IPS-18a (cell line): ENCODE measurements around the gene C5orf46.
A peak's percentile ranks its signal among the peaks of the same experiment; 100 is the strongest.
"Not testable (repeated sequence)": the region's sequence is repeated elsewhere in the genome, so short reads cannot be mapped to it uniquely, and the experiment has no call there.

Source experiments
- H3K27ac ChIP-seq: one replicate; pipeline ENCODE4 v1.5.1; 2013; ENCODE audit warnings: low read length
- H3K27me3 ChIP-seq: one replicate; pipeline ENCODE4 v1.6.1; 2013; ENCODE audit warnings: mild to moderate bottlenecking, low read length; ENCODE audit not compliant: control insufficient read depth, insufficient read depth
- H3K36me3 ChIP-seq: one replicate; pipeline ENCODE4 v1.6.1; 2013; ENCODE audit warnings: low read depth, low read length; ENCODE audit not compliant: control insufficient read depth
- H3K4me1 ChIP-seq: one replicate; pipeline ENCODE4 v1.6.1; 2013; ENCODE audit warnings: low read depth, low read length; ENCODE audit not compliant: control insufficient read depth
- H3K4me3 ChIP-seq: one replicate; pipeline ENCODE4 v1.5.1; 2013; ENCODE audit warnings: low read length
- H3K9ac ChIP-seq: one replicate; pipeline ENCODE4 v1.6.1; 2013; ENCODE audit warnings: mild to moderate bottlenecking, low read length, moderate library complexity
- H3K9me3 ChIP-seq: one replicate; pipeline ENCODE4 v1.6.1; 2013; ENCODE audit warnings: low read depth, low read length; ENCODE audit not compliant: control insufficient read depth

C5orf46 gene

DNA sequence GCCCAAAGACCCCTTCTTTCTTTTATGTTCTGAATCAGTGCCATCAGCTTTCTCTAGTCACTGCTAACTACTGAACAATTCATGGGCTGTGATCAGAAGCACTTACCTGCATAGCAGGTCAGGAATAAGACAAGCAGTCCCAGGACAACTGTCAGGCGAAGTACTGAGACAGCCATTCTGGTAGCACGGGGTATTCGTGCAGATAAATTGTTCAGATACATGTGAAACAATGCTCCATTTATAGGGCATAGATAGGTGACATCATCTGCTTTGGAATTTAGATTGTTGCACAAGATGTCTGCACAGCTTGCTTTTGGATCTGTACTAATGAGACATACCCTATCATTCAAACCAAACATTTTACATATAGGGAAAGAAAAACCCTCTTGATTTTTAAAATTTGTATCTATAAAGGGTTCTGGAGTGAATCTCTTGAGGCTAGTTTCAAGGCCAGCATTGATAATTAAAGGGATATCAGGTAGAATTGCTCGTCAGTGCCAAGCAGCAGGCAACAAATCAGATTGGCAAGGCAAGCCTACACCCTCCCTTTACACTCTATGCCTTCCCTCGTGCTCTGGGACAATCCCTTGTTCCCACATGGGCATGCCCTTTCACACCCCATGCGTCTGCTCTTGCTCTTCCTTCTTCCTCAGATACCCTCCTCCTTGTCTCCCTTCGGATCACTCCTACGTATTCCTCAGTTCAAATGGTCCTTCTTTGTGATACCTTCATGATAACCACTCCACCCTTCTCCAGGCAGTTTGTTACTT is at the start of gene C5orf46:
C5orf46 (minus strand) TSS at position 213 of the 770 bp plus-strand sequence; CDS start at position 176, 37 bp downstream.
- no peaks in the 10 kb centered on the region for H3K36me3 ChIP-seq
- no peak within 1 kb of the TSS for H3K9ac ChIP-seq
- peaks cover under 1% of the 10 kb centered on the region for H3K4me1 ChIP-seq
- H3K9me3 ChIP-seq, result no peaks in the 10 kb centered on the region
- H3K27ac ChIP-seq, result no peak within 1 kb of the TSS
- H3K27me3 ChIP-seq, result no peaks in the 10 kb centered on the region
- H3K4me3 ChIP-seq, result no peak within 1 kb of the TSS

DNA sequence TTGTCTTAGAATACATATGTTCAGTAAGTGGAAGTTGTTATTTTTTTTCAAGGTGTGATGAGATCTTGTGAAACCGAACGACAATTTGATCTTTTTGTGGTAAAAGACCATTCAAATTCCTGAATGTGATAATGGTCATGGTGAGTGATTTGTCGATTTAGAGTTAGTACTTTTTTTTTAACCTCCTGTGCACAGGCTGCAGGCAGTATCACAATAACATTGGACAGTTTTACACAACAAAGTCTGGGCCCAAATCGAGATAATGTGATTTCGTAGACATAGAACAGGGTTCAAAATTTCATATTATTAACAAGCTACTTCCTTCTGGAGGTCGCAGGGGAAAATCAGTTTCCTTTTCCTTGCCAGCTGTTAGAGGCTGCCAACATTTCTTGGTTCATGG is 48.6 kb upstream of the C5orf46 start:
- Histone ChIP-seq H3K27me3 (no peaks in the 10 kb centered on the region), H3K4me3 (no peak overlapping the region), H3K4me1 (peaks cover 5% of the 10 kb centered on the region), H3K27ac (no peak overlapping the region), H3K36me3 (no peaks in the 10 kb centered on the region), H3K9ac (no peak overlapping the region), H3K9me3 (no peaks in the 10 kb centered on the region)

DNA sequence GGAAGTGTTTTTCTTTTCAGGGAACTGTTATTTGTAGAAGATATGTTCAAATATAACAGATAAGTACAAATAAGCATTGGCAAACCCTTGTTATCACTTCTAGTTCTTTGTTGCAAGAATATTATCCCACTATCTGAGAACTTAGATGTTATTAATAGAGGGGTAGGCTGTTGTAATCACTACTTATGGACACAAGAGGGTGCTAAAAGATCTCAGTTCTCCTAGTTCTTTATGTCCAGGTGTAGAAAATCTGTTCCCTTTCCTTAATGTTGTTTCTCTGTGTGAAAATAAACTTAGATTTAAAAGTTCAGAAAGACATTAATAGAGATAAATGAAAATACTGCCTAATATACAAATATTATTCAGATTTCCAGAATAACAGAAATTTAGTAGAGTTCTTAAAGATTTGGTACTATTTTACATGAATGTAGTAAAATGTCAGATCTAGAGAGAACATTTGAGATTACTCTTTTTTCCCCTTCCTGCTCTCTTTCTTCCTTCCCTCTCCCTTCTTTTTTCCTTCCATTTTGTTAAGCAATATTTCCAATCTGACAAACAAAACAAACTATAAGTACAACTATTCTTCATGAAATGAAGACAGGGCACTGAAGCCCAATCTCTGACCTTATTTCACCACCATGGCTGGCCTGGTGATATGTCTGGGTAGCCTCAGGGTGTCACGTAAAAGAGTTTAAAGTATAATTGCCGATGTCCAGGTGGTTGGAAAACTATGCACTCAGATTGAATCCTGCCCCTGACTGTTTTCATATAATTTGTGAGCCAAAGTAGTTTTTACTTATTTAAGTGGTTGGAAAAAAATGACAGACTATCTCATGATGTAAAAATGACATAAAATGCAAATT is 43.6 kb upstream of the C5orf46 start:
- Histone ChIP-seq H3K27ac (no peak overlapping the region), H3K4me1 (no peaks in the 10 kb centered on the region), H3K9me3 (no peaks in the 10 kb centered on the region), H3K27me3 (no peaks in the 10 kb centered on the region), H3K9ac (no peak overlapping the region), H3K4me3 (no peak overlapping the region), H3K36me3 (no peaks in the 10 kb centered on the region)

DNA sequence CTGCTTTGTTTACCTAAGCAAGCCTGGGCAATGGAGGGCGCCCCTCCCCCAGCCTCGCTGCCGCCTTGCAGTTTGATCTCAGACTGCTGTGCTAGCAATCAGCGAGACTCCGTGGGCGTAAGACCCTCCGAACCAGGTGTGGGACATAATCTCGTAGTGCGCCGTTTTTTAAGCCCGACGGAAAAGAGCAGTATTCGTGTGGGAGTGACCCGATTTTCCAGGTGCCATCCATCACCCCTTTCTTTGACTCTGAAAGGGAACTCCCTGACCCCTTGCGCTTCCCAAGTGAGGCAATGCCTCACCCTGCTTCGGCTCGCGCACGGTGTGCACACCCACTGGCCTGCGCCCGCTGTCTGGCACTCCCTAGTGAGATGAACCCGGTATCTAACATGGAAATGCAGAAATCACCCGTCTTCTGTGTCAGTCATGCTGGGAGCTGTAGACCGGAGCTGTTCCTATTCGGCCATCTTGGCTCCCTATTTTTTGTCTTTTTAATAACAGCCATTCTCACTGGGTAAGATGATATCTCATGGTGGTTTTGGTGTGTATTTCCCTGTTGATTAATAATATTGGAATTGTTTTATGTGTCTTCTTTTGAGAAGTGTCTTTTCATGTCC is 40.4 kb upstream of the C5orf46 start:
- not testable (repeated sequence) for H3K4me1 ChIP-seq

DNA sequence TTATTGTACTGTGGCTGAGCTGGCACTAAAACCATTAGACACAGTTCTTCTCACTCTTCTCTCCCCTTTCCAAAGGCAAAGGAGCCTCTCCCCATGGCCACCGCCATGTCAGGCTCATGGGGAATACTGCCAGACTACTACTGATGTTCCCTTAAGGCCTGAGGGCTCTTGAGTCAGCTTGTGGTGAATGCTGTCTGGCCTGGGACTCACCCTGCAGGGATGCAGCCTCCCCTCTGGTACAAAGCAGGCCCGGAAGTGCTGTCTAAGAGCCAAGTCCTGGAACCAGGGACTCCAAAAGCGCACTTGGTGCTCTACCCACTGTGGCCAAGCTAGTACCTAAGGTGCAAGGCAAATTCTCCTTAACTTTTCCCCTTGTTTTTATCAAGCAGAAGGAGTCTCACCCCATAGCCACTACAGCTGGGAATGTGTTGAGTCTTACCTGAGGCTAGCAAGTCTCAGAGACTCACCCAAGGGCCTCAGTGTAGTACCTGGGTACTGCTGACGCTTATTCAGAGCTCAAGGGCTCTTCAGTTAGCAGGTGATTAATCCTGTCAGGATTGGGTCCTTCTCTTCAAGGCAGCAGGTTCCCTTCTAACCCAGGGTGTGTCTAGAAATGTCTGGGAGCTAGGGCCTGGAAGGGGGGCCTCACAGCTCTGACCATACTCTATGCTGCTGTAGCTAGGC is 33.2 kb upstream of the C5orf46 start:
- no peak overlapping the region for H3K4me3 ChIP-seq
- H3K27me3 ChIP-seq, result no peaks in the 10 kb centered on the region
- no peaks in the 10 kb centered on the region for H3K9me3 ChIP-seq
- no peaks in the 10 kb centered on the region for H3K36me3 ChIP-seq
- no peaks in the 10 kb centered on the region for H3K4me1 ChIP-seq
- H3K9ac ChIP-seq, result no peak overlapping the region
- H3K27ac ChIP-seq, result no peak overlapping the region

More for the DNA sequence above, 40.4 kb upstream of the C5orf46 start:
- Histone ChIP-seq H3K4me3 (peak overlapping the region; percentile 80), H3K9ac (peak overlapping the region; percentile 73), H3K27ac (peak overlapping the region; percentile 45)
- H3K9me3 ChIP-seq, H3K36me3 ChIP-seq, H3K27me3 ChIP-seq: not testable (repeated sequence)

DNA sequence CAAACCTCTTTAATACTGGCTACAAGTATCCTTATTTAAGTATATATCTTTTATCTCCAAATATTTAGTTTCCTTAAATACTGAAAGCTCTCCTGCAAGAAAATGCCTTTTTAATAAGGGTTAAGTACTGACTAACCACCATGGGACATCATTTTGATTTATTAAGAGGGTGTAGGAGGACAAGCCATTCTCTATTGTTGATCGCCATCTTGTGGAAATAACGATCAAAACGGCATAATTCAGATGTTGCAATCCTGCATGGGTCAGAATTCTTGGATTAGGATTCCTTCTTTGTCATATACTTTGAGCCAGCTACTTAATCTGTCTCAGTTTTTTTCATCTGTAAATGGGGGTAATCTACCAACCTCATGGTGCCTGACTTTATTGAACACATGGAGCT is 28.7 kb upstream of the C5orf46 start:
- Histone ChIP-seq H3K4me1 (no peaks in the 10 kb centered on the region), H3K36me3 (no peaks in the 10 kb centered on the region)

DNA sequence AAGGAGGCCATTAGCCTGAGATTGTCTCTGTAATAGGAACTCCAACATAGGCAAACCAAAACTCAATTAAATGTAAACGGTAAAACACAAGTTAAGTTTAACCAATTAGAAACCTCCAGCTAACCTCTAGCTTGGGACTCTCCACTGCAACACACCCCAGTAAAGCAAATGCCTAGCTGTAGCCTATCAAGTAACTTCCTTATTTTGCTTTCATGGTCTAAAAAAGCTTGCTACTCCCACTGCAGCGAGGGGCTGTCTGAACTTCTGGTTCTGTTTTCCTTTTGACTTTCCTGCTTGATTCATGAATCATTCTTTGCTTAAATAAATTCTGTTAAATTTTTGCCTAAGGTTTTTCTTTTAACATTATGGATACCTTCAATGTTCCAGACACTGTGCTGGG is 24.4 kb upstream of the C5orf46 start:
- no peak overlapping the region for H3K27ac ChIP-seq
- no peak overlapping the region for H3K9ac ChIP-seq
- H3K9me3 ChIP-seq, result no peaks in the 10 kb centered on the region
- H3K36me3 ChIP-seq, result no peaks in the 10 kb centered on the region
- no peaks in the 10 kb centered on the region for H3K4me1 ChIP-seq
- H3K4me3 ChIP-seq, result no peak overlapping the region
- no peaks in the 10 kb centered on the region for H3K27me3 ChIP-seq

More for the DNA sequence above, 28.7 kb upstream of the C5orf46 start:
- Histone ChIP-seq H3K4me3 (no peak overlapping the region), H3K9ac (no peak overlapping the region), H3K27me3 (no peaks in the 10 kb centered on the region), H3K27ac (no peak overlapping the region), H3K9me3 (no peaks in the 10 kb centered on the region)

DNA sequence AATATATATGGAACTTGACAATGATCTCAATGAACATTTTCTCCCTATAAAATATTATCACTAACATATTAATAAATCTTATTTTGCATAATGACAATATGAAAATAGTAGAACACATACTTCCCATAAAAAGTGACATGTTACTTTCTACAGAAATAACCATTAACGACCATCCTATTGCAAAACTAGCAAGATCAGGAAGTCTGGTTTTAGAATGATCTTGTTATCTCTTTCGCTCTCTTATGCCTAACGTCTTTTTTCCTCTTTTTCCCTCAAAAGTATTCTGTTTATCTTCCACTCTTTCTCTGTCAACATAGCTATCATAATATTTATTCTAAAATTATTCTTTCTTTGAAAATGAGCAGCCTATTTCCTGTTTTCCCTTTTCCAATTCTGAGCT is 21.6 kb upstream of the C5orf46 start:
- H3K4me3 ChIP-seq, result no peak overlapping the region
- H3K27me3 ChIP-seq, result no peaks in the 10 kb centered on the region
- no peak overlapping the region for H3K27ac ChIP-seq
- no peaks in the 10 kb centered on the region for H3K36me3 ChIP-seq
- H3K9ac ChIP-seq, result no peak overlapping the region
- H3K9me3 ChIP-seq, result no peaks in the 10 kb centered on the region
- no peaks in the 10 kb centered on the region for H3K4me1 ChIP-seq

DNA sequence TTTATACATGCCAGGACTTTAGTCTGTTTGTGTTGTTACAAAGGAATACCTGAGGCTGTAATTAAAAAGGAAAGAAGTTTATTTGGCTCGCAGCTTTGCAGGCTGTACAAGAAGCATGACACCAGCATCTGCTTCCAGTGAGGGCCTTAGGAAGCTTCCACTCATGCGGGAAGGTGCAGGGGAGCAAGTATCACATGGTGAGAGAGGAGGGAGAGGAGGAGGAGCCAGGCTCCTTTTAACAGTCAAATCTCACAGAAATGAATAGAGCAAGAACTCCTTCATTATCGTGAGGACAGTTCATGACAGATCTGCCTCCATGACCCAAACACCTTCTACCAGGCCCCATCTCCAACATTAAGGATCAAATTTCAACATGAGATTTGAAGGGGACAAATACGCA is 18.7 kb upstream of the C5orf46 start:
- Histone ChIP-seq H3K9ac (no peak overlapping the region), H3K27me3 (no peaks in the 10 kb centered on the region), H3K4me1 (no peaks in the 10 kb centered on the region), H3K9me3 (no peaks in the 10 kb centered on the region), H3K4me3 (no peak overlapping the region), H3K27ac (no peak overlapping the region), H3K36me3 (no peaks in the 10 kb centered on the region)

DNA sequence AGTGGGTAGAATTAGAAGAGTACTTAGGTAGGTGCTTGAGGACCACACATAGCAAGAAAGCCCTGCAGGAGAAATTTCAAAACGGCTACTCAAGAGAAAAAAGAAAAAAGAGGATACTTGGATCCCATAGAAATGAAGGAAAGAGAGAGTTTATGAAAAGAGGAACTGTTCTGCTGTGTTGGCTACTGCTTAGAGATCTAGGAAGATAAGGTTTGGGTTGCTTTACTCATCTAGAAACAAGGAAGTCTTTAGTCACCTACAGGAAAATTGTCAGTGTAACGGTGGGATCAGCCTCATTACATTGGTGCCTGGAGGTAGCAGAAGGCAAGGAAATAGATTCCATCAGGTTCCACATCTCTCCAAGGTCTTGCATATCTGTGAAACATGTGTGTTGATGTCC is 14.8 kb upstream of the C5orf46 start:
- Histone ChIP-seq H3K27ac (no peak overlapping the region), H3K9me3 (no peaks in the 10 kb centered on the region), H3K27me3 (no peaks in the 10 kb centered on the region), H3K36me3 (no peaks in the 10 kb centered on the region), H3K4me1 (no peaks in the 10 kb centered on the region), H3K4me3 (no peak overlapping the region), H3K9ac (no peak overlapping the region)

DNA sequence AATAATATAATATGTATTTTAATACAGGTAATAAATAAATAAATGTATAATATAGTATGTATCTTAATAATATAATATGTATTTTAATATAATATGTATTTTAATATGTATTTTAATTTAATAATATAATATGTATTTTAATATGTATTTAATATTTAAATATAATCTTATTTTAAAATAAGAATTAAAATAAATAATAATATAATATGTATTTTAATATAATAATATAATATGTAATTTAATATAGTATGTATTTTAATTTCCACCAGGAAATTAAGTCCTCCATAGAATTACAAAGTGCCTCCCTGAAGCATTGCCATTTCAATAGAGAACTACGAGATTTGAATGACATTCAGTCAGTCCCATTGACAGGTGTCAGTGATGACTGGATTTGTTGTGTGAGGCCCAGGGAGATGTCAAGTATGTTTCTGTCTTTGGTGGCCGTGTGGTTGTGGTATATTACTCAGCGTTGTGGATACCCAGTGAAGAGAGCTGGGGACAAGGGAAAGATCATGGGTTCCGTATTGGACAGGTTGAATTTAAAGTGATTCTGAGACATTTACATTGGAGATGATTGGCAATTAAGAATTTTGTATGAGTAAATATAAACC is 14.2 kb upstream of the C5orf46 start:
- Histone ChIP-seq H3K9ac (no peak overlapping the region), H3K4me3 (no peak overlapping the region), H3K36me3 (no peaks in the 10 kb centered on the region), H3K4me1 (no peaks in the 10 kb centered on the region), H3K27ac (no peak overlapping the region), H3K9me3 (no peaks in the 10 kb centered on the region), H3K27me3 (no peaks in the 10 kb centered on the region)
